ENCODE results near the gene POGLUT3. TPM values are rescaled to one million over a fixed set of nuclear protein-coding genes. Genes with fewer than 3 reads are reported as not detected.
A peak's percentile ranks its signal among the peaks of the same experiment; 100 is the strongest.

The POGLUT3 gene
- total and polyA plus RNA-seq, 9 of the 15 experiments (the other 6 are each of a cell fraction or from before 2014, with no cell fraction given), result 4.6 to 29.7 (median 17.8) TPM

DNA sequence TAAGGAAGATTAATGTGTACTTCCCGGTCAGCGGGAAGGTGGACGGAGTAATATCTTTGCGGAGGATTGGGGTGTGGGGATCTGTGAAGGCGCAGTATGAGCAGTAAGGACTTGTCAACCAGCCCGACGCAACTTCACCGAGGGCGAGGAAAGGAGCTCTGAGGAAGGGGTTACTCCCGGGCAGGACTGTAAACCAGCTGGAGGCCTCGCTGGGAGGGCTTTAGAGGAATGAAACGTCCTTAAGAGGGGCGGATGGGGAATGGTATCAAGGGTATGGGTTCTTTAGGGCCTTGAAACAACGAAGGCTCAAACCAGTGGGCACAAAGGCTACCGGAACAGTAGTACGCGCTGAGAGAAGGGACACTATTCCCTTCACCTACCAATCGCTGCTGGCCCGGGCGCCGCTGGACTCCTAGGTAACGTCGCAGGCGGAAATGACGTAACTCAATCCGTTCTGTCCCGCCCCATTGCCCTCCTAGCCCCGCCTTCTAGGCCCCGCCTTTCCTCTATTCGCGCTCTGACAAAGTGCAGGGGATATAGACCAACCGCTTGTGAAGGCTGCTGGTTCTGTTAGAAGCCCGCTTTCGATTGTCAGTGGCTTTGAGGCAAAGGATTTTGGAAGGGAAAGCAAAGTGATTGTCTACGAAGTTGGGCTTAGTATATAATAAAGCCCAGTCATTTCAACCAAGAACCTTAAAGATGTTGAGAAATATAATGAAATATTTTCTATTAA lies 30.9 kb downstream of the POGLUT3 start, which contains the start of gene C11orf65 (continued):
- peak; percentile 90 for TF ChIP-seq ZBTB40 (IDR thresholded peaks at IDR 0.05)
- 0 out of 2 replicates have a peak, but pooled peaks have one; percentile 45 for TF ChIP-seq ZBTB40 (CRISPR knock-in tag; IDR thresholded peaks at IDR 0.05)
- TF ChIP-seq HES1 (IDR thresholded peaks at IDR 0.05; ENCODE audit: low read depth), result no peak
- TF ChIP-seq, protein P1, sequence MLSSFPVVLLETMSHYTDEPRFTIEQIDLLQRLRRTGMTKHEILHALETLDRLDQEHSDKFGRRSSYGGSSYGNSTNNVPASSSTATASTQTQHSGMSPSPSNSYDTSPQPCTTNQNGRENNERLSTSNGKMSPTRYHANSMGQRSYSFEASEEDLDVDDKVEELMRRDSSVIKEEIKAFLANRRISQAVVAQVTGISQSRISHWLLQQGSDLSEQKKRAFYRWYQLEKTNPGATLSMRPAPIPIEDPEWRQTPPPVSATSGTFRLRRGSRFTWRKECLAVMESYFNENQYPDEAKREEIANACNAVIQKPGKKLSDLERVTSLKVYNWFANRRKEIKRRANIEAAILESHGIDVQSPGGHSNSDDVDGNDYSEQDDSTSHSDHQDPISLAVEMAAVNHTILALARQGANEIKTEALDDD (IDR thresholded peaks at IDR 0.05), result peak; percentile 49; the same call in 1 of the 2 replicates
- TF ChIP-seq ARHGAP35 (IDR thresholded peaks at IDR 0.05; ENCODE audit: partially characterized antibody), result no peak
- TF ChIP-seq NCOR1 (IDR thresholded peaks at IDR 0.05), result peak; percentile 25; the same call in 1 of the 2 replicates
- TF ChIP-seq ZNF143 (CRISPR knock-in tag; IDR thresholded peaks at IDR 0.05), result no peak
- no peak for TF ChIP-seq ZNF785 (CRISPR knock-in tag; IDR thresholded peaks at IDR 0.05)
- peak; percentile 49 for TF ChIP-seq CEBPB (tag; IDR thresholded peaks at IDR 0.05)
- no peak for TF ChIP-seq HOXB6 (CRISPR knock-in tag; IDR thresholded peaks at IDR 0.05; ENCODE audit: borderline replicate concordance)
- TF ChIP-seq ZC3H8 (IDR thresholded peaks at IDR 0.05), result 0 out of 2 replicates have a peak, but pooled peaks have one; percentile 47
- TF ChIP-seq SRSF7 (optimal IDR thresholded peaks at IDR 0.05; ENCODE audit: low read depth, low read length), result no peak
- TF ChIP-seq KAT8 (IDR thresholded peaks at IDR 0.05; ENCODE audit: low read depth), result no peak
- TF ChIP-seq, protein P2, sequence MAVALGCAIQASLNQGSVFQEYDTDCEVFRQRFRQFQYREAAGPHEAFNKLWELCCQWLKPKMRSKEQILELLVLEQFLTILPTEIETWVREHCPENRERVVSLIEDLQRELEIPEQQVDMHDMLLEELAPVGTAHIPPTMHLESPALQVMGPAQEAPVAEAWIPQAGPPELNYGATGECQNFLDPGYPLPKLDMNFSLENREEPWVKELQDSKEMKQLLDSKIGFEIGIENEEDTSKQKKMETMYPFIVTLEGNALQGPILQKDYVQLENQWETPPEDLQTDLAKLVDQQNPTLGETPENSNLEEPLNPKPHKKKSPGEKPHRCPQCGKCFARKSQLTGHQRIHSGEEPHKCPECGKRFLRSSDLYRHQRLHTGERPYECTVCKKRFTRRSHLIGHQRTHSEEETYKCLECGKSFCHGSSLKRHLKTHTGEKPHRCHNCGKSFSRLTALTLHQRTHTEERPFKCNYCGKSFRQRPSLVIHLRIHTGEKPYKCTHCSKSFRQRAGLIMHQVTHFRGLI (CRISPR knock-in tag; IDR thresholded peaks at IDR 0.05), result no peak
- TF ChIP-seq ETV5 (CRISPR knock-in tag; IDR thresholded peaks at IDR 0.05; ENCODE audit: low read depth), result peak; percentile 93
- TF ChIP-seq, protein P3, sequence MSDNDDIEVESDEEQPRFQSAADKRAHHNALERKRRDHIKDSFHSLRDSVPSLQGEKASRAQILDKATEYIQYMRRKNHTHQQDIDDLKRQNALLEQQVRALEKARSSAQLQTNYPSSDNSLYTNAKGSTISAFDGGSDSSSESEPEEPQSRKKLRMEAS (CRISPR knock-in tag; IDR thresholded peaks at IDR 0.05), result no peak
- TF ChIP-seq DNMT1 (IDR thresholded peaks at IDR 0.05), result no peak

Measured in K562 (cell line).